Neural progenitor cell (in vitro differentiated cells): ENCODE results near the gene PSD2.

Experiments
- EZH2 ChIP-seq: fragments of 200-600 bp; sonication (generic); IDR thresholded peaks from 2 replicates; pipeline ENCODE4 v1.6.1; 2017; ENCODE audit warnings: antibody characterized with exemption, mild to moderate bottlenecking, moderate library complexity
- TF ChIP-seq, protein P1 (sequence below): fragments of 200-600 bp; sonication (generic); IDR thresholded peaks from 2 replicates; pipeline ENCODE4 v1.5.1; 2017; ENCODE audit warnings: antibody characterized with exemption, mild to moderate bottlenecking

DNA sequence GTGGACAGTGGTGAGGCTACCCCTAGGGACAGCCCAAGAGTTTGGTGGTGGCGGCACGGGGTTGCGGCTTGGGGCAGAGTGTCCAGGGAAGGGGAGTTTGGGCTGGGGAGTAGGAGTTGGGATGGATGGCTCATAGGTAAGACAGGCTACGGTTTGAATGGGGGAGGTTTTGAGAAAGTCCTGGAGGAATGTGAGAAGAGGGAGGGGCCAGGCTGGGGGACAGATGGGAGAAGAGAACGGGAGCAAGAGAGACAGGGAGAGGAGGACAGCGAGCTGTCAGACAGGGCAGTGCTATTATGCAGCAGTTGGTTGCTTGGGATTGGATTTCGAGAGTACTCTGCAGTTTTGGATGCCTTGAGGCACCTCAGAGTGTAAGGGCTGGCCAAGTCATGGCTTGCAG is 24.5 kb downstream of the PSD2 start:
- TF ChIP-seq, protein P1, sequence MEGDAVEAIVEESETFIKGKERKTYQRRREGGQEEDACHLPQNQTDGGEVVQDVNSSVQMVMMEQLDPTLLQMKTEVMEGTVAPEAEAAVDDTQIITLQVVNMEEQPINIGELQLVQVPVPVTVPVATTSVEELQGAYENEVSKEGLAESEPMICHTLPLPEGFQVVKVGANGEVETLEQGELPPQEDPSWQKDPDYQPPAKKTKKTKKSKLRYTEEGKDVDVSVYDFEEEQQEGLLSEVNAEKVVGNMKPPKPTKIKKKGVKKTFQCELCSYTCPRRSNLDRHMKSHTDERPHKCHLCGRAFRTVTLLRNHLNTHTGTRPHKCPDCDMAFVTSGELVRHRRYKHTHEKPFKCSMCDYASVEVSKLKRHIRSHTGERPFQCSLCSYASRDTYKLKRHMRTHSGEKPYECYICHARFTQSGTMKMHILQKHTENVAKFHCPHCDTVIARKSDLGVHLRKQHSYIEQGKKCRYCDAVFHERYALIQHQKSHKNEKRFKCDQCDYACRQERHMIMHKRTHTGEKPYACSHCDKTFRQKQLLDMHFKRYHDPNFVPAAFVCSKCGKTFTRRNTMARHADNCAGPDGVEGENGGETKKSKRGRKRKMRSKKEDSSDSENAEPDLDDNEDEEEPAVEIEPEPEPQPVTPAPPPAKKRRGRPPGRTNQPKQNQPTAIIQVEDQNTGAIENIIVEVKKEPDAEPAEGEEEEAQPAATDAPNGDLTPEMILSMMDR, result no peak
- no peak for TF ChIP-seq EZH2
